HG02973 (cell line): ENCODE measurements around the gene CNOT3.
A peak's percentile ranks its signal among the peaks of the same experiment; 100 is the strongest.

ENCODE experiments used
- ATAC-seq: cut with Tn5 transposase; IDR thresholded peaks from one replicate; pipeline ENCODE4 v1.9.1; 2021; ENCODE audit warnings: moderate library complexity; ENCODE audit not compliant: unreplicated experiment

The CNOT3 gene

GRCh38 chr19:54115109-54116063 is 22.2 kb upstream of the CNOT3 start, which contains the start of the genes PRPF31 and TFPT:
Gene PRPF31, plus strand, starts transcription at chr19:54115754. Its CDS starts 2,525 bp downstream, at chr19:54118279.
Gene TFPT, minus strand, starts transcription at chr19:54115657. Its CDS starts 388 bp downstream, at chr19:54115269.
- peak; percentile 76 for ATAC-seq

GRCh38 chr19:54121259-54121658 is 16.3 kb upstream of the CNOT3 start:
- no peak for ATAC-seq

GRCh38 chr19:54123682-54124081 is 13.9 kb upstream of the CNOT3 start:
- no peak for ATAC-seq

GRCh38 chr19:54124393-54124792 is 13.2 kb upstream of the CNOT3 start:
- no peak for ATAC-seq

- no peak for ATAC-seq
Observed at GRCh38 chr19:54125713-54126112, 11.8 kb upstream of the CNOT3 start.

GRCh38 chr19:54127688-54128440 is 9.7 kb upstream of the CNOT3 start:
- no peak for ATAC-seq

- no peak for ATAC-seq
Observed at GRCh38 chr19:54128441-54128725, 9.2 kb upstream of the CNOT3 start.

- ATAC-seq: no peak
Observed at GRCh38 chr19:54128796-54129616, 8.6 kb upstream of the CNOT3 start.

- no peak for ATAC-seq
Observed at GRCh38 chr19:54129617-54129996, 8.0 kb upstream of the CNOT3 start.

- no peak for ATAC-seq
Observed at GRCh38 chr19:54133312-54133956, 4.1 kb upstream of the CNOT3 start.

GRCh38 chr19:54133957-54134590 is 3.5 kb upstream of the CNOT3 start:
- no peak for ATAC-seq

- ATAC-seq: peak; percentile 0
Observed at GRCh38 chr19:54136086-54136863, 1.3 kb upstream of the CNOT3 start.

- ATAC-seq: peak; percentile 69
Observed at GRCh38 chr19:54136864-54137698, 481 bp upstream of the CNOT3 start.

GRCh38 chr19:54138489-54139256 is 1.1 kb downstream of the CNOT3 start:
- ATAC-seq: no peak

GRCh38 chr19:54141356-54141755 is 3.8 kb downstream of the CNOT3 start:
- ATAC-seq: no peak

GRCh38 chr19:54142166-54142780 is 4.7 kb downstream of the CNOT3 start:
- ATAC-seq: no peak

GRCh38 chr19:54145541-54146158 is 8.1 kb downstream of the CNOT3 start:
- no peak for ATAC-seq
